GM12891 (cell line): Measurements from ENCODE around the gene DEFB114.

ENCODE experiments used
- POLR2A ChIP-seq: IDR thresholded peaks from 2 replicates; pipeline ENCODE4 v1.6.1; 2011; ENCODE audit warnings: low read depth, low read length, control low read depth
- POLR2AphosphoS5 ChIP-seq: IDR thresholded peaks from 2 replicates; pipeline ENCODE4 v1.6.1; 2011; ENCODE audit warnings: low read depth, low read length, control low read depth
- SPI1 ChIP-seq: IDR thresholded peaks from 2 replicates; pipeline ENCODE4 v1.6.1; 2011; ENCODE audit warnings: low read depth, low read length, control low read depth

DNA sequence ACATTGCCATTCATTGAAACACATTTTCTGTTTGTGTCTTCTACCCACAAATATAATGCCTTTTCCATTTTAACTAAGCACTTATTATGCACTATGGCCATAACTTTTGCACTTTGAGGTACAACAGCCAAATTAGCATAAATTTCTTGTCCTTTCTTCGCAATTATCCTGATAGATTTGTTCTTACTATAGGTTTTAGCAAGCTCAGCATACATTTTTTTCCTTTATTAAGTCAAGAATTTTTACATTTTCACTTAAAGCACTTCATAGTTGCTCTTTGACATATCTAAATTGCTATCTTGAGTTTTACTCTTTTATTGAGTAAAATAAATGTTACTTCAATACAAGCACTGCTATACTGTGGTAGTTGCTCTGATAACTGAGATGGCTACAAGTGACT, 5.8 kb downstream of the DEFB114 start:
- TF ChIP-seq POLR2A (no peak), POLR2AphosphoS5 (no peak), SPI1 (no peak)
